Parathyroid adenoma (tissue), 2 donors: Measurements from ENCODE around the gene IGF1R.

ENCODE experiments used
- H2AFZ ChIP-seq: fragments of 300-600 bp; sonication (generic); one replicate; pipeline ENCODE4 v1.7.0; 2017; ENCODE audit warnings: antibody characterized with exemption, mild to moderate bottlenecking
- H3K27ac ChIP-seq: fragments of 300-600 bp; sonication (generic); one replicate; pipeline ENCODE4 v1.7.0; 2017
- H3K27me3 ChIP-seq: fragments of 300-600 bp; sonication (generic); one replicate; pipeline ENCODE4 v1.7.0; 2017; ENCODE audit warnings: low read length; ENCODE audit not compliant: control insufficient read depth, insufficient read depth
- H3K36me3 ChIP-seq: fragments of 300-600 bp; sonication (generic); one replicate; pipeline ENCODE4 v1.7.0; 2017; ENCODE audit warnings: low read length; ENCODE audit not compliant: control insufficient read depth, insufficient read depth
- H3K4me1 ChIP-seq: fragments of 300-600 bp; sonication (generic); one replicate; pipeline ENCODE4 v1.7.0; 2017; ENCODE audit warnings: control low read depth
- H3K4me2 ChIP-seq: fragments of 300-600 bp; sonication (generic); one replicate; pipeline ENCODE4 v1.7.0; 2017; ENCODE audit warnings: low read length
- H3K4me3 ChIP-seq: fragments of 300-600 bp; sonication (generic); one replicate; pipeline ENCODE4 v1.7.0; 2017; ENCODE audit warnings: low read depth, low read length
- H3K79me2 ChIP-seq: fragments of 300-600 bp; sonication (generic); one replicate; pipeline ENCODE4 v1.7.0; 2017; ENCODE audit warnings: control low read depth
- H3K9ac ChIP-seq: fragments of 300-600 bp; sonication (generic); one replicate; pipeline ENCODE4 v1.7.0; 2017; ENCODE audit warnings: mild to moderate bottlenecking
- H3K9me3 ChIP-seq: fragments of 300-600 bp; sonication (generic); one replicate; pipeline ENCODE4 v1.7.0; 2017; ENCODE audit warnings: low read length; ENCODE audit not compliant: control insufficient read depth
- CTCF ChIP-seq: fragments of 300-600 bp; sonication (generic); IDR thresholded peaks from one replicate; pipeline ENCODE4 v1.7.0; 2017; ENCODE audit warnings: antibody characterized with exemption, mild to moderate bottlenecking
- donor health status: primary hyperparathyroidism.

IGF1R gene

GRCh38 chr15:98952381-98952803 lies 304.1 kb downstream of the IGF1R start:
- H3K4me3 ChIP-seq, result no peak overlapping the region
- no peak overlapping the region for H2AFZ ChIP-seq
- no peaks in the 10 kb centered on the region for H3K9me3 ChIP-seq
- no peak for TF ChIP-seq CTCF
- H3K79me2 ChIP-seq, result no peaks in the 10 kb centered on the region
- no peaks in the 10 kb centered on the region for H3K27me3 ChIP-seq
- H3K4me1 ChIP-seq, result no peaks in the 10 kb centered on the region
- no peaks in the 10 kb centered on the region for H3K36me3 ChIP-seq
- no peak overlapping the region for H3K9ac ChIP-seq
- no peak overlapping the region for H3K4me2 ChIP-seq
- H3K27ac ChIP-seq, result no peak overlapping the region

GRCh38 chr15:98953000-98953787 lies 304.9 kb downstream of the IGF1R start:
- no peak overlapping the region for H3K4me3 ChIP-seq
- TF ChIP-seq CTCF, result no peak
- H3K27me3 ChIP-seq, result no peaks in the 10 kb centered on the region
- no peaks in the 10 kb centered on the region for H3K36me3 ChIP-seq
- H3K9ac ChIP-seq, result no peak overlapping the region
- H3K4me2 ChIP-seq, result no peak overlapping the region
- no peaks in the 10 kb centered on the region for H3K9me3 ChIP-seq
- H2AFZ ChIP-seq, result no peak overlapping the region
- no peaks in the 10 kb centered on the region for H3K79me2 ChIP-seq
- H3K27ac ChIP-seq, result no peak overlapping the region
- no peaks in the 10 kb centered on the region for H3K4me1 ChIP-seq

GRCh38 chr15:98953968-98954367 lies 305.6 kb downstream of the IGF1R start:
- TF ChIP-seq CTCF, result no peak
- Histone ChIP-seq H3K27me3 (no peaks in the 10 kb centered on the region), H3K79me2 (no peaks in the 10 kb centered on the region), H3K9me3 (no peaks in the 10 kb centered on the region), H3K27ac (no peak overlapping the region), H3K4me3 (no peak overlapping the region), H3K4me2 (no peak overlapping the region), H3K36me3 (no peaks in the 10 kb centered on the region), H3K4me1 (no peaks in the 10 kb centered on the region), H3K9ac (no peak overlapping the region), H2AFZ (no peak overlapping the region)

GRCh38 chr15:98954411-98954810 lies 306.1 kb downstream of the IGF1R start:
- TF ChIP-seq CTCF, result no peak
- H3K4me1 ChIP-seq, result no peaks in the 10 kb centered on the region

GRCh38 chr15:98955331-98955730 lies 307.0 kb downstream of the IGF1R start:
- Histone ChIP-seq H3K9ac (no peak overlapping the region), H3K27ac (no peak overlapping the region), H3K4me2 (no peak overlapping the region), H3K27me3 (no peaks in the 10 kb centered on the region), H3K79me2 (no peaks in the 10 kb centered on the region), H3K9me3 (no peaks in the 10 kb centered on the region), H2AFZ (no peak overlapping the region), H3K36me3 (no peaks in the 10 kb centered on the region), H3K4me3 (no peak overlapping the region), H3K4me1 (no peaks in the 10 kb centered on the region)
- no peak for TF ChIP-seq CTCF

More at GRCh38 chr15:98954411-98954810, 306.1 kb downstream of the IGF1R start:
- Histone ChIP-seq H3K9ac (no peak overlapping the region), H3K27me3 (no peaks in the 10 kb centered on the region), H3K9me3 (no peaks in the 10 kb centered on the region), H3K4me3 (no peak overlapping the region), H3K27ac (no peak overlapping the region), H3K36me3 (no peaks in the 10 kb centered on the region), H2AFZ (no peak overlapping the region), H3K4me2 (no peak overlapping the region), H3K79me2 (no peaks in the 10 kb centered on the region)
